ENCODE data around the gene HLX. TPM values are rescaled to one million over a fixed set of nuclear protein-coding genes. Genes with fewer than 3 reads are reported as not detected.

Gene HLX
- total RNA-seq, 1 experiment from 2014 or later: not detected

DNA sequence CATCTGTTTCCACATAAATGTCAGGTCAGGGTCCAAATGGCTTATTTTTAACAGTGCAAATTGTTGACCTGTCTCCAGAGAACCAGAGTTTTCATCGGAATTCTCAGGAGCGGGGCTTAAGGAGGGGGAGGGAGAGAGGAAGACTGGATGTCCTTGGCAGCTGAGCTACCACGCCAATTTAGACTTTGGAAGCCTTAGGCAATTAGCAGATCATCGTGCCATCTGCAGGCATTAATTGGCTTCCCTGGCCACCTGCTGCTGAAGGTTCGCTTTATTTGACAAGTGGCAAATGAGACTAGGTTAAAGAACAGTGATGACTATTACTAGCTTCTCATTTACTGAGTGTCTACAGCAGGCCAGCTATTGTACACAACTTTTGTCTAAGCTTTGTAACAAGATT lies 43.7 kb downstream of the HLX start:
- DNase-seq (ENCODE audit: low spot score): no peak

DNA sequence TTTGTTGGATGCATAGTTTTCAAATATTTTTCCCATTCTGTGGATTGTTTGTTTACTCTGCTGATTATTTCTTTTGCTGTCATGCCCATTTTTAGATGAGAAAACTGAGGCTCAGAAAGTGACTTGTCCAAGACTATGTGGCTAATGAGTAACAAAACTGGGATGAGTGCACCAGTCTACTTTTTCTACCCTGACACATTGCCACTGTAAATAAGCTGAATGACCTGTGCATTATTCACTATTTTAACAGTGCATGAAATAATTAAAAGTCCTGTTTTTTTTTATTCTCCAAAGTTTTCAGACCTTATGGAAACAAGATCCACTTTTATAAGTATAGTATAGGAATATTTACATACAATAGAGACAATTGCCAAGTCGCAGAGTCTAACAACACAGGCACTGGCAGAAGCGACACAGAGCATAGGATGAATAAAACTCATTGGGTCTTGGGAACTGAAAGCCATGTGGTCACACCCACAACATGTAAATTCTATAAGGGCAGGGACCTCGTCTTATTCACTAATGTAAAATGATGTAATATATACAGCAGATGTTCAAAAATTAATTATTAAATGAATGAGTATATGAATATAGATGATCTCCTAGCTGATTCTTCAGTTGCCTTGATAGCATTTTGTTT lies 45.2 kb downstream of the HLX start:
- DNase-seq (ENCODE audit: low spot score): no peak

DNA sequence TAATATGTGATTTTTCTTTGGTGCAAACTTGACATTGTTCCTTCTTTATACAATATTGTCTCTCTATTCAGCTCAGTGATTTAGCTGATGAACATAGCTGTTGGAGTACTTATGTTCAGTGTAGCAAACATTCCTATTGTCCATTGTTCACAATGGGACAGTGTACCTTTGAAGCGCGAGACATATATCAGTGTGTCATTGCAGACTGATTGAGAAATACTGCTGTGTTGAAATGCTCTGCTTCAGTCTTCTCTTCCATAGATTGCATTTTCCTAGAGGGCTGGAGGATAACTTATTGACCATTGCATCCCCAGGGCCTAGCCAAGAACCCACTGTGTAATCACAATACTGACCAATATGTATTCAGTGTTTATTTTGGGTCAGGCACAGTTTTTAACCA lies 46.5 kb downstream of the HLX start:
- DNase-seq (ENCODE audit: low spot score): no peak

DNA sequence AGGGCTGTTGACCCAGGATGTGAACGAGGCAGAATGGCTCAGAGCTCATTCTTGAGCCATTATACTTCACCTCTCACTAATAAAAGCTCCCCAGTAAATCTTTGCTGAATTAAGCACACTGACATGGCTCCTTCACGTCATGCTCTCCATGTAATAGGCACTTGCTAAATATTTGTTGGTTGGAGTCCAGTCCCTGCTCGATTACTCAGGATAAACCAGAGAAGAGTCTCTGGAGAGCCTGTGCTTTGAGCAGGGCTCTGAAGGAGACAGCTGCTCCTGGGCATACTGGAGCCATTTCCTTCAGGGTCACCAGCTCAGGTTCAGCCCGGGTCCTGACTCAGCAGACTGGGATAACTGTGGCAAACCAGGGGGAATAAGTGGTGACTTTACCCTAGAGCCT lies 46.9 kb downstream of the HLX start:
- DNase-seq (ENCODE audit: low spot score): no peak

DNA sequence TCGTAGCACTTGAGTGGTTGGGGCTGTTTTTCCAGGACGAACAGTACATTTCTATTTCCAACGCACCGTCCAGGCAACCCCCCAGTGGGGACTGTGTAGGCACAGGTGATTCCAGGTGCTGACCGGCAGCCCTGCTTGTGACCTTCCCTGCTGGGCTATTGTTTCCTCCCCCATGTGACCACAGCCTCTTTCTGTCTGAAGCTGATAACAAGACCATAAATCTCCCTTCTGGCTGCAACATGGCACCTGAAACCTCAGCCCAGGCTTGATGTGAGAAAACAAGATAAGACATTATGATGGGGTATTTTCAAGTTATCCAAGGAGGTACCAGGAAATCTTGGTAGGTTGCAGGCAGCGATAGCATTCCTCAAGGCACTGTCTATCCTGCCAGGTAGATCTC lies 48.2 kb downstream of the HLX start:
- DNase-seq (ENCODE audit: low spot score): no peak

DNA sequence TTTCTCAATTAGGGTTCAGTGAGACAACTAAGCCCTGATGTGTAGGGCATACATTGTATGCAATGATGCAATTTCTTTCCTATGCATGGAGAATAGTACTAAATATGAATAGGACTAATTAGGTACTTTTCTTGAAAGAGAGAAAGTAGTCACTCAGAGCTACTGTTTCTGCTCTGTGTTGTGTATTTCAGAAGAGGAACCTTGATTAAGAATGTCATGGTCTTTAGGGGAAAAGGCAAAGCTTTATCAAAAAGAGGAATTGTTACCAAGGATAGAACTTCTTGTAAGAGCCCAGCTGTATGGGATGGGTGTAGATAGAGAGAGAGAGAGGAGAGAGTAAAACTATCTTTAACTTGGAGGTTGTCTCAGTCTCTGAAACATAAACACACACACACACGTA lies 49.1 kb downstream of the HLX start:
- no peak for DNase-seq (ENCODE audit: low spot score)

DNA sequence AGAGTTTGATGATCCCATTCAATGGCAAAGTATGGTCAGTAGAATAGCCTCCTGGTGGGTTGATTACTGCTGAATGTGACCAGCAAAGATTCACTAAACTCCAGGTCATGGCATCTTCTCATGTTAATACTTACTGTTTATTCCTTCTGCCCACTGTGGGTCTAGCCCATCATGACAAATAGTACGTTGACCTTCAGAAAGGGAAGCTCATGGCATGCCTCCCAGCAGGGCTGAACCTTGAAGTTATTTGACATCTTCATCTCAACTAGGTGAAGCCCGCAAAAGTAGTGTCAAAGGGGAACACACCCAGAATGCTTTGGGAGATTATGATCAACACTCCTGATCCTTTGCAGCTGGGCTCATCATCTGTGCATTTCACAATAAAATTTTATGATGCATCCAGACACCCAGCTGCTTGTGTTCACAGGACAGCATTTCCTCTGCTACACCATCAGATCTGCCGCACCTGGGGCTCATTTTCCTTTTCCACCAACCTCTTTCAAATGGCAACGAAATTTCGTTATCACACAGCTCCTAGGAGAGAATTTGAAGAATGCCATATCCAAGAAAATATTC lies 49.6 kb downstream of the HLX start:
- no peak for DNase-seq (ENCODE audit: low spot score)

DNA sequence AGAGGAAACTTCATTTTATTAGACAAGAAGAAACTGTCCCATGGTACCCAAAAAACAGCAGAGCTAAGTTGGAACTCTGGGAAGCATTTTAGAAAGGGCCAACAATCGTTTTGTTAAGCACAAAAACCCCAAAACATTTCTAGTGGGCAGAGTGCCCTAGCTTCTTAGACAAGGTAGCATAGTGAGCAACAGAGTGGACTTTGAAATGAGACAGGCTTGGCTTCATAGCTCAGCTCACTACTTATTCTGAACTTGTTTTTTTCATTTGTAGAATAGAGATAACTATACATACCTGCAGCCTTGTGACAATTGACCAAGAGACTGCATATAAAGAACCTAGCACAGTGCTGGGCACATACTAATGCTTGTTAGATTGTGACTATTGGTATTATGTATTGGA lies 50.1 kb downstream of the HLX start:
- no peak for DNase-seq (ENCODE audit: low spot score)

Other genes with a start within 250 kb of the HLX start
- 0.28 and 0.60 TPM in 2 replicates for gene C1orf115, start 189.1 kb upstream of the HLX start, total RNA-seq (2014; rRNA removed; shearing (Covaris generic))
- gene MTARC2, start 131.1 kb upstream of the HLX start, total RNA-seq (2014; rRNA removed; shearing (Covaris generic)): 4.2 and 6.6 TPM in 2 replicates
- gene MTARC1, start 92.5 kb upstream of the HLX start, total RNA-seq (2014; rRNA removed; shearing (Covaris generic)): 6.8 and 11.0 TPM in 2 replicates